NB4 (cell line): Measurements from ENCODE around the gene DNAH8.
"Not testable (repeated sequence)": the region's sequence is repeated elsewhere in the genome, so short reads cannot be mapped to it uniquely, and the experiment has no call there.

Experiments
- DNase-seq: peaks from one replicate; pipeline ENCODE4 v3.0.0; 2010; ENCODE audit warnings: low read depth
- H3K4me3 ChIP-seq: one replicate; pipeline ENCODE4 v1.5.1; 2011; ENCODE audit warnings: mild to moderate bottlenecking, low read depth, low read length, moderate library complexity
- CTCF ChIP-seq: IDR thresholded peaks from one replicate; pipeline ENCODE4 v1.5.1; 2012; ENCODE audit warnings: low read depth, low read length
- MAX ChIP-seq: IDR thresholded peaks from 2 replicates; pipeline ENCODE4 v1.6.1; 2011; ENCODE audit warnings: low read depth, low read length
- MYC ChIP-seq: IDR thresholded peaks from 2 replicates; pipeline ENCODE4 v1.6.1; 2011; ENCODE audit warnings: low read depth, low read length
- POLR2A ChIP-seq: IDR thresholded peaks from 2 replicates; pipeline ENCODE4 v1.6.1; 2011; ENCODE audit warnings: mild to moderate bottlenecking; ENCODE audit not compliant: insufficient read length; ENCODE audit errors: extremely low read depth

The DNAH8 gene

DNA sequence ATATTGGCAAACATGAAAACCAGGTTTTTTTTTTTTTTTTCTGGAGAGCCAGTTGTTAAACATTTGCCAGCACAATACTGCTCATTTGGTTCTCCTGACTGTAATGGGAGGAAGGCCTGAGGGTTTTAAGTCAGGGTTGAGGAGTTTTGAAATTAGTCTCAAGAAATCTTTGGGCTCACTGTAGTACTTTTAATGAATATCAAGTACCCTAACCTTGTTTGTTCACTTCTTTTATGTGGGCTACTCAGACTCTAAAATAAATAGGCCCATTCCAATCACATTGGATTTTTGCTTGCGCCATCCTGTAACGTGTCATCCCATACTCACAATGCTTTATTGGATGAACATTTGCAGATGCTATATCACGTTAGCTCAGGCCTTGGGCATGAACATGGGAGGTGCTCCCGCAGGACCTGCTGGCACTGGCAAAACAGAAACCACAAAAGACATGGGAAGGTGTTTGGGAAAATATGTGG is 146.9 kb downstream of the DNAH8 start:
- DNase-seq = no peak
- no peak for TF ChIP-seq POLR2A
- no peak for TF ChIP-seq MAX
- TF ChIP-seq MYC = no peak
- H3K4me3 ChIP-seq = no peak overlapping the region

DNA sequence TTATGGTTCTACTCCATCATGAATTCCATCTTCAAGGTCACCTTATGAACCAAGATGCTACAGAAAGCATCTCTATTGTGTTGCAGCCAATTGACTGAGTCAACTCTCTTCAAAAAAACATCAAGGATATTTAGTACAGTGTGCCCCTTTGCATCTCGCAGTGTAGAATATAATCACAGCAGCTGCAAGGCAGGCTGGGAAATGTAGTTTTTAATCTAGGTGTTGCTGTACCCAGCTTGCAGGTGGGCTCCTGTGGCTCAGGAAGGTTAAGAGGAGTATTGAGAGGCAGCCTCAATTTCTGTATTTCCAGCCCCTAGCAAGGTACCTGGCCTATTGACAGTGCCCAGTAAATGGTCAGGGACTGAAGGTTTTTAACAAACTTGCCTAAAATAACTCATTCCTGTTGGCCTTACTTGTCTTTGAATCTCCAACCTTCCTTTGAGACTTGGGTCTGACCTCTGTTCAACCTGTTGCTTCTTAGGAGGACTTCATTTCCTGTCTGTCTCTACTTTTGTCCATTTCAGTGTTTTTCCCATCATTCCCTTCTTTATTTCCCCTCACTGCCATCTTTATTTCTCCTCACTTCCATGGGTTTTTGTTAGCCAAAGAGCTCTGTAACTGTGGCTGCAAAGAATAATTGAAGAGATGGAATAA is 150.5 kb downstream of the DNAH8 start:
- no peak for DNase-seq
- no peak for TF ChIP-seq MAX
- TF ChIP-seq POLR2A = no peak
- no peak overlapping the region for H3K4me3 ChIP-seq

- no peak for TF ChIP-seq POLR2A
- TF ChIP-seq MAX = no peak
- no peak for TF ChIP-seq CTCF
- no peak for TF ChIP-seq MYC
- no peak overlapping the region for H3K4me3 ChIP-seq
- DNase-seq = no peak
Observed at GRCh38 chr6:38867726-38868125, 152.6 kb downstream of the DNAH8 start.

- H3K4me3 ChIP-seq = no peak overlapping the region
- DNase-seq = peak; percentile 63
- TF ChIP-seq MYC (peak; percentile 39; the same call in 1 of the 2 replicates), POLR2A (no peak), MAX (no peak), CTCF (peak; percentile 99)
Observed at GRCh38 chr6:38871741-38872568, 156.8 kb downstream of the DNAH8 start.

DNA sequence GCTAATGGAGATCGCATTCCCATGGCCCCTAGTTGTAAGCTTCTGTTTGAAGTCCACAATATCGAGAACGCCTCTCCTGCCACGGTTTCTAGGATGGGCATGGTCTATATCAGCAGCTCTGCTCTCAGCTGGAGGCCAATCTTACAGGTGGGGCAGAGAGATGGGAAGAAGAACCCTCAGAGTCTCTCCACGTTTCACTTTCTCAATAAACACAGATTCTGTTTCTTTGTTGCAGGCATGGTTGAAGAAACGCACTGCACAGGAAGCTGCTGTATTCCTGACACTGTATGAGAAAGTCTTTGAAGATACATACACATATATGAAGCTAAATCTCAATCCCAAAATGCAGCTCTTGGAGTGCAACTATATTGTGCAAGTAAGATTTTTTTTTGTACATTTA is 157.9 kb downstream of the DNAH8 start:
- TF ChIP-seq CTCF (no peak), MYC (no peak), MAX (no peak), POLR2A (no peak)
- no peak overlapping the region for H3K4me3 ChIP-seq

DNA sequence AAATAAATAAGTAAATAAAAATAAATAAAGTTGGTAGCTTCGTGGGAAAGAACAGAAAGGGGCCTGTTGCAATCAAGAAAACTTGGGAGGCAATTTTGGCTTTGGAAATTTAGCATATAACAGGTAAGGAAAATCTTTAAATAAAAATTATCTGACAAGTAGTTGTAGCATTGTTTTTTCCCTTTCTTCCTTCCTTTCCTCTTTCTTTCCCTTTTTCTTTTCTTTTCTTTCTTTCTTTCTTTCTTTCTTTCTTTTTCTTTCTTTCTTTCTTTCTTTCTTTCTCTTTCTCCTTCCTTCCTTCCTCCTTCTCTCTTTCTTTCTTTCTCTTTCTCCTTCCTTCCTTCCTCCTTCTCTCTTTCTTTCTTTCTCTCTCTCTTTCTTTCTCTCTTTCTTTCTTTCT is 158.7 kb downstream of the DNAH8 start:
- not testable (repeated sequence) for DNase-seq, H3K4me3 ChIP-seq

More for the DNA sequence above, 157.9 kb downstream of the DNAH8 start:
- DNase-seq = no peak

GRCh38 chr6:38876475-38876874 is 161.4 kb downstream of the DNAH8 start:
- no peak for DNase-seq
- no peak overlapping the region for H3K4me3 ChIP-seq
- no peak for TF ChIP-seq MAX
- no peak for TF ChIP-seq CTCF
- no peak for TF ChIP-seq POLR2A
- no peak for TF ChIP-seq MYC
